Hepatocyte (in vitro differentiated cells): ENCODE data around the gene SLC45A3.

Experiments used
- EZH2 ChIP-seq: fragments of 200-600 bp; sonication (generic); IDR thresholded peaks from 2 replicates; pipeline ENCODE4 v1.6.1; 2016; ENCODE audit warnings: antibody characterized with exemption, mild to moderate bottlenecking, borderline replicate concordance
- TF ChIP-seq, protein P1 (sequence below): fragments of 200-600 bp; sonication (generic); IDR thresholded peaks from 2 replicates; pipeline ENCODE4 v1.5.1; 2016; ENCODE audit warnings: antibody characterized with exemption, mild to moderate bottlenecking; ENCODE audit not compliant: poor library complexity

DNA sequence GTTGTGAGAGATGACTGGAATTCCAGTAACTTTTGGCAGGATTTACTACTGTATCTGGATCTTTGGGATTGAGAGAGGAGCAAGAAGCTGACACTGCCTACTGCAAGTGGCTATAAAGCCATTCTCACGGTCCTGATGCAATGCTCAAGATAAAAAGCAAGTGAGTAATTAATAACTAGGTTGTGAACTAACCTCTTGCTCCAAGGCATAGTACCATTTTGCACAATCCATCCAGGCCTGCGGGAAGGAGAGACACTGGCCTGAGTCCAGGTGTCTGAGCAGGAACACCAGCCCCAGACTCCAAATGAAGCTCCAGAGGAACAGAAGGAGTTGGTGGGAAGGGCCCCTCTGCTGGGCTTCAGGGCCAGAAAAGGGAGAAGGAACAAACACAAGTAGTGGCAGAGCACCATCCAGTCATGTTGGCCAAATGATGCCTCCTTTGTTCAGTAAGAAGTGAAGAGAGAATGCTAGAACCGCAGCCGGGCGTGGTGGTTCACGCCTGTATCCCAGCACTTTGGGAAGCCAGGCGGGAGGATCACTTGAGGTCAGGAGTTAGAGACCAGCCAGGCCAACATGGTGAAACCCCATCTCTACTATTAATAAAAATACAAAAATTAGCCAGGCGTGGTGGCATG is 9.9 kb upstream of the SLC45A3 start:
- TF ChIP-seq, protein P1, sequence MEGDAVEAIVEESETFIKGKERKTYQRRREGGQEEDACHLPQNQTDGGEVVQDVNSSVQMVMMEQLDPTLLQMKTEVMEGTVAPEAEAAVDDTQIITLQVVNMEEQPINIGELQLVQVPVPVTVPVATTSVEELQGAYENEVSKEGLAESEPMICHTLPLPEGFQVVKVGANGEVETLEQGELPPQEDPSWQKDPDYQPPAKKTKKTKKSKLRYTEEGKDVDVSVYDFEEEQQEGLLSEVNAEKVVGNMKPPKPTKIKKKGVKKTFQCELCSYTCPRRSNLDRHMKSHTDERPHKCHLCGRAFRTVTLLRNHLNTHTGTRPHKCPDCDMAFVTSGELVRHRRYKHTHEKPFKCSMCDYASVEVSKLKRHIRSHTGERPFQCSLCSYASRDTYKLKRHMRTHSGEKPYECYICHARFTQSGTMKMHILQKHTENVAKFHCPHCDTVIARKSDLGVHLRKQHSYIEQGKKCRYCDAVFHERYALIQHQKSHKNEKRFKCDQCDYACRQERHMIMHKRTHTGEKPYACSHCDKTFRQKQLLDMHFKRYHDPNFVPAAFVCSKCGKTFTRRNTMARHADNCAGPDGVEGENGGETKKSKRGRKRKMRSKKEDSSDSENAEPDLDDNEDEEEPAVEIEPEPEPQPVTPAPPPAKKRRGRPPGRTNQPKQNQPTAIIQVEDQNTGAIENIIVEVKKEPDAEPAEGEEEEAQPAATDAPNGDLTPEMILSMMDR, result no peak
- no peak for TF ChIP-seq EZH2
